ENCODE measurements around the gene ERH. TPM values are rescaled to one million over a fixed set of nuclear protein-coding genes. Genes with fewer than 3 reads are reported as not detected.

The ERH gene
- total RNA-seq, 4 donors from 2014 or later: 46.7 to 49.2 (median 48.1) TPM

- no peak for ATAC-seq
- in situ Hi-C loops (cut with MboI; ENCODE audit: low sequenced_read_pairs in 4 of 4): no loop called here
These were observed 26.0 kb downstream of the ERH start for GRCh38 chr14:69372146-69372545.

GRCh38 chr14:69370061-69370460 is 28.0 kb downstream of the ERH start:
- in situ Hi-C loops (cut with MboI; ENCODE audit: low sequenced_read_pairs in 4 of 4) (no loop called here), intact Hi-C loops (cut with DNase I; ENCODE audit: low total_unique reads) (no loop called here)
- ATAC-seq: no peak
- no peak for DNase-seq
- TF ChIP-seq CTCF (IDR thresholded peaks at IDR 0.05 in 4 of 5, conservative IDR thresholded peaks at IDR 0.05 in 1 of 5): no peak
- TF ChIP-seq POLR2A (IDR thresholded peaks at IDR 0.05): no peak
- H3K9me3 ChIP-seq: no peaks in the 10 kb centered on the region
- H3K4me3 ChIP-seq: no peak overlapping the region
- H3K27ac ChIP-seq: no peak overlapping the region
- no peaks in the 10 kb centered on the region for H3K27me3 ChIP-seq
- no peaks in the 10 kb centered on the region for H3K36me3 ChIP-seq
- no peaks in the 10 kb centered on the region for H3K4me1 ChIP-seq

More at GRCh38 chr14:69372146-69372545, 26.0 kb downstream of the ERH start:
- no peak for DNase-seq
- peaks cover 0 to 16% of the 10 kb centered on the region in 2 donors for H3K36me3 ChIP-seq
- no peaks in the 10 kb centered on the region for H3K27me3 ChIP-seq
- TF ChIP-seq CTCF (IDR thresholded peaks at IDR 0.05 in 4 of 5, conservative IDR thresholded peaks at IDR 0.05 in 1 of 5) (no peak), POLR2A (IDR thresholded peaks at IDR 0.05) (no peak)
- no peaks in the 10 kb centered on the region for H3K4me1 ChIP-seq
- no peak overlapping the region for H3K27ac ChIP-seq
- no peak overlapping the region for H3K4me3 ChIP-seq
- intact Hi-C loops (cut with DNase I; ENCODE audit: low total_unique reads): no loop called here
- no peaks in the 10 kb centered on the region for H3K9me3 ChIP-seq

- TF ChIP-seq CTCF (IDR thresholded peaks at IDR 0.05 in 4 of 5, conservative IDR thresholded peaks at IDR 0.05 in 1 of 5) (no peak), POLR2A (IDR thresholded peaks at IDR 0.05) (no peak)
- H3K27ac ChIP-seq: no peak overlapping the region
- H3K36me3 ChIP-seq: no peaks in the 10 kb centered on the region
- H3K4me3 ChIP-seq: no peak overlapping the region
- in situ Hi-C loops (cut with MboI; ENCODE audit: low sequenced_read_pairs in 4 of 4) (no loop called here), intact Hi-C loops (cut with DNase I; ENCODE audit: low total_unique reads) (loop anchor here (2.0 kb wide), 1 partner anchor 72 kb away; no protein-coding TSS in a partner anchor)
- no peaks in the 10 kb centered on the region for H3K27me3 ChIP-seq
- no peaks in the 10 kb centered on the region for H3K4me1 ChIP-seq
- peak in 1 of 2 donors; percentile 77 for ATAC-seq
- no peaks in the 10 kb centered on the region for H3K9me3 ChIP-seq
- DNase-seq: no peak
These were observed 29.7 kb downstream of the ERH start for GRCh38 chr14:69368381-69368780.

- Histone ChIP-seq H3K4me3 (no peak overlapping the region), H3K4me1 (no peaks in the 10 kb centered on the region), H3K36me3 (no peaks in the 10 kb centered on the region), H3K27me3 (no peaks in the 10 kb centered on the region), H3K27ac (no peak overlapping the region), H3K9me3 (no peaks in the 10 kb centered on the region)
- no peak for ATAC-seq
- in situ Hi-C loops (cut with MboI; ENCODE audit: low sequenced_read_pairs in 4 of 4) (no loop called here), intact Hi-C loops (cut with DNase I; ENCODE audit: low total_unique reads) (no loop called here)
- no peak for DNase-seq
- TF ChIP-seq POLR2A (IDR thresholded peaks at IDR 0.05): no peak
- TF ChIP-seq CTCF (IDR thresholded peaks at IDR 0.05 in 4 of 5, conservative IDR thresholded peaks at IDR 0.05 in 1 of 5): no peak
These were observed 31.3 kb downstream of the ERH start for GRCh38 chr14:69366761-69367160.

- no peak for DNase-seq
- no peaks in the 10 kb centered on the region for H3K9me3 ChIP-seq
These were observed 32.0 kb downstream of the ERH start for GRCh38 chr14:69366069-69366468.

More at GRCh38 chr14:69366069-69366468, 32.0 kb downstream of the ERH start:
- in situ Hi-C loops (cut with MboI; ENCODE audit: low sequenced_read_pairs in 4 of 4): no loop called here
- intact Hi-C loops (cut with DNase I; ENCODE audit: low total_unique reads): no loop called here
- no peaks in the 10 kb centered on the region for H3K36me3 ChIP-seq
- no peaks in the 10 kb centered on the region for H3K4me1 ChIP-seq
- no peaks in the 10 kb centered on the region for H3K27me3 ChIP-seq
- TF ChIP-seq POLR2A (IDR thresholded peaks at IDR 0.05): no peak
- no peak for ATAC-seq
- H3K27ac ChIP-seq: no peak overlapping the region
- no peak overlapping the region for H3K4me3 ChIP-seq

All from gastrocnemius medialis (tissue), 4 donors.